DOHH2 (cell line): ENCODE results near the gene HES4.
"Not testable (repeated sequence)": the region's sequence is repeated elsewhere in the genome, so short reads cannot be mapped to it uniquely, and the experiment has no call there.

ENCODE experiments used
- CTCF ChIP-seq: fragments of 200-600 bp; sonication (generic); IDR thresholded peaks from one replicate; pipeline ENCODE4 v1.5.1; 2014; ENCODE audit warnings: antibody characterized with exemption, mild to moderate bottlenecking, low read depth, low read length; ENCODE audit not compliant: poor library complexity, severe bottlenecking
- EZH2phosphoT487 ChIP-seq: fragments of 200-600 bp; sonication (generic); IDR thresholded peaks from 2 replicates; pipeline ENCODE4 v1.6.1; 2017; ENCODE audit warnings: borderline replicate concordance, mild to moderate bottlenecking, antibody characterized with exemption, low read length, moderate library complexity, mixed read lengths

GRCh38 chr1:1017397-1018320 is 17.8 kb upstream of the HES4 start:
- not testable (repeated sequence) for TF ChIP-seq CTCF, EZH2phosphoT487
